Nephron (organoid): ENCODE results near the gene HMX1.

ENCODE experiments used
- H3K27ac Mint-ChIP-seq, 3 experiments: 2 replicates each; pipeline ENCODE4 v1.8.0; 2020; ENCODE audit warnings: mixed read lengths in 3 of 3, mild to moderate bottlenecking in 2 of 3, moderate library complexity in 1 of 3
- H3K27me3 Mint-ChIP-seq: 2 replicates; pipeline ENCODE4 v1.8.0; 2021; ENCODE audit warnings: low read depth, mild to moderate bottlenecking, moderate library complexity, mixed read lengths
- H3K36me3 Mint-ChIP-seq: 2 replicates; pipeline ENCODE4 v1.8.0; 2020; ENCODE audit warnings: low read depth, mixed read lengths
- H3K4me1 Mint-ChIP-seq: 2 replicates; pipeline ENCODE4 v1.8.0; 2020; ENCODE audit warnings: mixed read lengths
- H3K4me3 Mint-ChIP-seq, 3 experiments: 2 replicates each; pipeline ENCODE4 v1.8.0; 2020; ENCODE audit warnings: mild to moderate bottlenecking in 3 of 3, mixed read lengths in 3 of 3, moderate library complexity in 2 of 3
- H3K9me3 Mint-ChIP-seq: 2 replicates; pipeline ENCODE4 v1.8.0; 2020; ENCODE audit warnings: mixed read lengths
- CTCF ChIP-seq, 3 experiments: fragments of 200-600 bp; sonication (generic); IDR thresholded peaks; one replicate each; pipeline ENCODE4 v1.5.0; 2021; ENCODE audit warnings: antibody characterized with exemption in 3 of 3; ENCODE audit not compliant: unreplicated experiment in 3 of 3

HMX1 gene

GRCh38 chr4:8817813-8818062 lies 53.9 kb downstream of the HMX1 start:
- no peaks in the 10 kb centered on the region for H3K9me3 Mint-ChIP-seq
- H3K36me3 Mint-ChIP-seq: no peaks in the 10 kb centered on the region
- H3K27ac Mint-ChIP-seq: no peak overlapping the region
- TF ChIP-seq CTCF (IDR thresholded peaks at IDR 0.05; ENCODE audit: unreplicated experiment in 3 of 3): no peak
- no peaks in the 10 kb centered on the region for H3K4me1 Mint-ChIP-seq
- peaks cover 37% of the 10 kb centered on the region for H3K27me3 Mint-ChIP-seq
- no peak overlapping the region for H3K4me3 Mint-ChIP-seq

GRCh38 chr4:8817096-8817812 lies 54.4 kb downstream of the HMX1 start:
- no peaks in the 10 kb centered on the region for H3K9me3 Mint-ChIP-seq
- no peak overlapping the region for H3K4me3 Mint-ChIP-seq
- H3K36me3 Mint-ChIP-seq: no peaks in the 10 kb centered on the region
- no peak overlapping the region for H3K27ac Mint-ChIP-seq
- H3K4me1 Mint-ChIP-seq: no peaks in the 10 kb centered on the region
- peaks cover 33% of the 10 kb centered on the region for H3K27me3 Mint-ChIP-seq
- TF ChIP-seq CTCF (IDR thresholded peaks at IDR 0.05; ENCODE audit: unreplicated experiment in 3 of 3): no peak
